Spleen (tissue), 7 donors: Measurements from ENCODE around the gene CABCOCO1.

ENCODE experiments used
- CTCF ChIP-seq, 11 experiments: fragments of 200-600 bp in 7 of 11; fragments of 450-650 bp in 4 of 11; sonication (generic) in 4 of 11; IDR thresholded peaks in 8 of 11; conservative IDR thresholded peaks in 3 of 11; 1 replicate in 7 of 11; 2 replicates in 4 of 11; pipeline versions ENCODE4 v1.4.0 to v1.8.0; 2016 to 2021; ENCODE audit warnings: antibody characterized with exemption in 11 of 11, inconsistent platforms in 4 of 11, mild to moderate bottlenecking in 1 of 11
- POLR2A ChIP-seq, 3 donors: fragments of 450-650 bp; IDR thresholded peaks; one replicate each; pipeline ENCODE4 v1.5.1; 2017; ENCODE audit warnings: antibody characterized with exemption in 3 of 3, mild to moderate bottlenecking in 1 of 3
- donor health status: DM: no; HTN: no; CAD: no; lungs with moderate emphysema.
- donor health status: DM: no; HTN: no; CAD: no.
- donor health status: DM: no; HTN: no; CAD: no.

GRCh38 chr10:61669161-61669725 is 6.5 kb downstream of the CABCOCO1 start:
- TF ChIP-seq CTCF (IDR thresholded peaks at IDR 0.05 in 8 of 11, conservative IDR thresholded peaks at IDR 0.05 in 3 of 11), result no peak
- TF ChIP-seq POLR2A (IDR thresholded peaks at IDR 0.05), result no peak
